HG03575 (cell line): ENCODE measurements around the gene CFAP251.

ENCODE experiments used
- ATAC-seq: cut with Tn5 transposase; IDR thresholded peaks from one replicate; pipeline ENCODE4 v1.9.1; 2021; ENCODE audit not compliant: unreplicated experiment, insufficient number of reproducible peaks, low FRiP score; ENCODE audit errors: extremely low read depth

CFAP251 gene

DNA sequence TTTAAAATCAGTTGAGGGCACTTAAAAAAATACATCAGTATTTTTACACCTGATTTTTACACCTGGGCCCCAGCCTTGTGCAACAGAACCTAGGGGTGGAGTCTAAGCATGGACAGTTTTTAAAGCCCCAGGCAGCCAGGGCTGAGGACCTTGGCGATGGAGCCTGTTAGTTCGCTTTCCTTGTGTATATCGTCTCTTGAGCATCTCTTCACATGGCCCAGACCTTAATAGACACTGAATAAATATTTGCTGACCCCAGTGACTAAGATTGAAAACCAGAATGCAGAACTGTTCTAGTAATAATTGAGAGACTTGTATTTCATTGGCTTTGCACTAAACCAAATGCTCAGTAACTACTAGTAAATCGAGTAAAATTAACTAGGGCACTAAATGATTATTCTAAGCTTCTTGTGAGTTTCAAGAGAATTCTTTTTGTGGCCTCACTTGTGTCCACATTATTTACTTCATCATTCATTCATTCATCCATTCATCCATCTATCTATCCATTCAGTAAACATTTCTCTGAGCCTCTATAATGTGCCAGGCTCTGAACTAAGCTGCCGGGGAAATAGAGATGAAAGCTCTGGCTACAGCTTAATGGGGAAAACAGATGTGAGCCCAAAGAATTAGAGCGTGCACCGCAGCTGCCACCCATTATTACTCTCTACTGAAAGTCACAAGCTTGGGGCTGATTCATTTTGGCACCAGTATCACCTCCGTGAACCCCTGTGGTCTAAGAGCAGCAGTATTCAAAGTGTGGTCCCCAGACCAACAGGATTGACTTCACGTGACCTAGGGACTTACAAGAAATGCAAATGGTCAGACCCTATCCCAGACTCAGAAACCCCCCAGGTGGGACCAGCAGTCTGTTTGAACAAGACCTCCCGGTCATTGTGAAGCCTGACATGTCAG is 72.6 kb downstream of the CFAP251 start:
- ATAC-seq = no peak

DNA sequence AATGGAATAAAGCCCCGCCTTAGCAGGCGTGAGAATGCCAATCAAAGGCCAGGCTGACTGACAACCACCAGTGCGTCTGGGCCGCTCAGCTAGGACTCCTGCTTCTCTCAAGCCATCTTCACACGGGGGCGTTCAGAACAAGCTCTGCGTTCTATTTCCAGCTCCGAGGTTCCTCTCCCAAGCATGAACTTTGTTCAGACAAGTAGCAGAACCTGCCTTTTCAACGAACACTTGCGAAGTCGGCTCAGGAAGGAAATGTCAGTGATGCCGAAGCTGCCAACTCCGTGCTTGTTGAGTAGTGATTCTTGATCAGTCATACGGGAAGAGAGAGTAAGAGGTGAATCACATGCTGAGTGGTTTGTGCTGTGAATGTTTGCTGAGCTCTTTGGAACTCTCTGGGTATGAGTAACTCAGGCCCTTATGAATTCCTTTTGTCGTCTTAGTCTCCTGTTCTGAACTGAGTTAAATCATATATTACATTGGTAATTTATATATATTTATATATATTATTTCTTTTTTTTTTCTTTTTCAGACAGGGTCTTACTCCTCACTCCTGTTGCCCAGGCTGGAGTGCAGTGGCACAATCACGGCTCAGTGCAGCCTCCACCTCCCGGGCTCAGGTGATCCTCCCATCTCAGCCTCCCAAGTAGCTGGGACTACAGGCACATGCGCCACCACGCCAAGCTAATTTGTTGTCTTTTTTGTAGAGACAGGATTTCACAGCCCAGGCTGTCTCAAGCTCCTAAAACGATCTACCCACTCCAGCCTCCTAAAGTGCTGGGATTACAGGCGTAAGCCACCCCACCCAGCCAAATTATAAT is 73.9 kb downstream of the CFAP251 start:
- peak; percentile 55 for ATAC-seq

DNA sequence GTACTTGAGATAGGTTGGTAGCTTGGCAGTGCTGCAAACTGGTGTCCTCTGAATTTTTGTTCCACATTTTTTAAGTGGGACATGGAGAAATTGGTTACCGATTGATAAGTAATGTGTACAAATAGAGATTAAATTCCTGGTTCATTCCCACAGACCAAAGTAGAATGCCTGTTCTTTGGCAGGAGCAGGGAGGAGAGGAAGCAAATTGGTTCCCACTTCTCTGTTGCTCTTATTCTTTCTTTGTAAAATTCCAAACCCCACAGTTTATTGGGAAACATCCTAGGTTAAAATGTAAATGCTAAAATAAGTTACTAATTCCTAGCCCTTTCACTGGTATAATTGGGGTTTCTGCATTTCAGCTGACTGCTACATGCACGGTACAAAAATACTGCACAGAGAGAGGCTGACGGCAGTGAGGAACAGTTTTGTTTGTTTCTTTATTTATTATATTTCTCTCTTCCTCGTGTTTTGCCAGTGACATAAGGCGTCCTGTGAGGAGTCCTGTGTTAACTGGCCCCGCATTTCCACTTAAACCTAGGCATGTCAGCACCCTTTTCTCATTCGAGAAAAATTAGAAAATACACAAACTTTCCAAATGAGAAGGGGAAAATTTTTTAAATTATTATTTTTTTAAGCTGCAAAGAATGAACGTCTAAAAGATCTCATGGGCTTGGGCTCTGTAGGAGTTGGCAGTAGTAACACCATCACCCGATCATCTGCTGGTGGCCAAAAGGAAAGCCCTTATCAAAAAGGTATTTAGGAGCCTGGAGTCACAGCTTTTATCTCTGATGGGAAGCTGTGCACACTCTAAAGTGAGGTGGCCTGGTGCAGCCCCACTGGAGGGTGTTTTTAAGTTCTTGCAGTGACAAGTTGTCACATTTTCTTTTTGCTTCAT is 77.9 kb downstream of the CFAP251 start:
- ATAC-seq = no peak

DNA sequence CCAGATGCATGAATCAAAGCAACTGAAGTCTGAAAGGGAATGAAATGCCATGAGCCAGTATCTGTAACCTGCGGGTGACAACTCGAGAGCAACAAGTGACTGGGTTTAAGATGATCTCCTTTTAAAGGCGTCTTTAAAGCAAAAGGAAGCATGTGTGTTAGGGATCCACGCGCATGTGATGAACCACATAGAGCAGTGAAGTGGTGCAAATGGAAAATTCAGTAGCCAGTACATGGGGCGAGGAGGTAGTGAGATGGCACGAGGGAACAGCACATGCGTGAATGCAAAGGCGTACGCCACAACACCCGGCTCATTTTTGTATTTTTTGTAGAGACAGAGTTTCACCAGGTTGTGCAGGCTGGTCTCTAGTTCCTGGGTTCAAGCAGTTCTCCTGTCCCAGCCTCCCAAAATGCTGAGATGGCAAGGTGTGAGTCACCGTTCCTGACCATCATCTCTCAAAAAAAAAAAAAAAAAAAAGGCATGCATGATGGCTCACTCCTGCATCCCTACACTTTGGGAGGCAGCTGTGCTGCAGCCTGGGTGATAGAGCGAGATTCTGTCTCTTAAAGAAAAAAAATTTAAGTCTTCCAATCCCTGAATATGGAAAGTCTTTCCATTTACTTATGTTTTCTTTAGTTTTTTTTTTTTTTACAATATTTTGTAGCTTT is 78.7 kb downstream of the CFAP251 start:
- ATAC-seq = no peak

DNA sequence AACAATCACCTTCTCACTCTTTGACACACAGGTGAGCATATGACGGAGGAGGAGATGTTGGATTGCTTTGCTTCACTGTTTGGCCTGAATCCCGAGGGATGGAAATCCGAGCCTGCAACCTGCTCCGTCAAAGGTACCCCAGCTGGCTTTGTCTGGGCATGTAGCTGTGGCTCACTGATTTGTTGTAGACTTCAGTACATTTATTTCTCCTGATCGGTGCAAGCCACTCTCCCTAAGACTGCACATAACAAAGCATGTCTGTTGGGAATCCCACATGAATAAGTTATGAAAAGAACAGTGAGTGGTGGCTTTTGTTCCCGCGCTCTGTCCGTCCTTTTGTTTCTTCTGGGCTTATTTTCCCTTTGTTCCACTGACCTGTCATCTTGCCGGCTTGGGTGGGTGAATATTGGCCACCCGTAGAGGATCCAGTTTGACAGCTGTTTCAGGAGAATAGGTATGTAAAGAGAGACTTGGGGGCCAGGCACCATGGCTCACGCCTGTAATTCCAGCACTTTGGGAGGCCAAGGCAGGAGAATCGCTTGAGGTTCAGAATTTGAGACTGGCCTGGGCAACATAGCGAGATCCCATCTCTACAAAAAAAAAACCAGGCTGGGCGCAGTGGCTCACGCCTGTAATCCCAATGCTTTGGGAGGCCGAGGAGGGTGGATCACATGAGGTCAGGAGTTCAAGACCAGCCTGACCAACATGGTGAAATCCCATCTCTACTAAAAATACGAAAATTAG is 83.2 kb downstream of the CFAP251 start:
- no peak for ATAC-seq

DNA sequence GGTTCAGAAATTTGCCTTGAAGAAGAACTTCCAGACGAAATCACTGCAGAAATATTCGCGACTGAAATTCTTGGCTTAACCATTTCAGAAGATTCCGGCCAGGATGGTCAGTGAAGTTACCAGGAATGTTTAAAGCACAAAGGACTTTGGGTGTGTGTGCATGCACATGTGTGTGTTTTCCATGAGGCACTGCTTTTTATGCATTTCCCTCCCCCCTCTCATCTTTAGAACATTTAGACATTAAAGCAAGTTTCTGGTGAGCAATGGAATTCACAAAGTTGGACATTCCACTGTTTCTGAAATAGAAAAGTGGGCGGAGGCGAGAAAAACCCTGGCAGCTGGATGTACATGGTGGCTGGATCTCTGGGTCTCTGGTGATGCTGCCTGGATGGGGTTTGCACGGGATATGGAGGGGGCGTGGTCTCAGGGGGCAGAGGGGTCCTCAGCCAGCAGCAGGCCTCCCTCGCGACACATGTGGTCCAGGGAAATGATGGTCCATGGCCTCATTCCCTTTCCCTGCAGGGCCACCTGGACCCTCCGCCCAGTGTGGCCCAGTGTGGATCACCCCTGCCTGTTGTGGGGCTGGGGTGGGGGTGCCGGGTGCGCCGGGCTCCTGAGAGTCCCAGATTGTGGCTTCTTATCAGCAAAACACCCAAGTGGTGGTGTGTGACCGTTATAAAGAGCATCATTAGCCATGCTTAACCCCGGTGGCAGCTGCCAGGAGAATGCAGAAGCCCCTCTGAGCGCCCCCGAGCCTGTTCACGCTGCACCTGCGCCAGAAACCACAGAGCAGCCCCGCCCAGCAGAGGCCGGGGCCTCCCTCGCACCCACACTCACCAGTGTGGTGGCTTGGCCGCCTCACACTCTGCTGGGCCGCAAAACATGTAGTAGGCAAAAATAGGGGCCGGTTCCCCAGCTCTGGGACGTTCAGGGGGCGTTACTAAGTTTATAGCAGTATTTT is 85.5 kb downstream of the CFAP251 start:
- no peak for ATAC-seq

DNA sequence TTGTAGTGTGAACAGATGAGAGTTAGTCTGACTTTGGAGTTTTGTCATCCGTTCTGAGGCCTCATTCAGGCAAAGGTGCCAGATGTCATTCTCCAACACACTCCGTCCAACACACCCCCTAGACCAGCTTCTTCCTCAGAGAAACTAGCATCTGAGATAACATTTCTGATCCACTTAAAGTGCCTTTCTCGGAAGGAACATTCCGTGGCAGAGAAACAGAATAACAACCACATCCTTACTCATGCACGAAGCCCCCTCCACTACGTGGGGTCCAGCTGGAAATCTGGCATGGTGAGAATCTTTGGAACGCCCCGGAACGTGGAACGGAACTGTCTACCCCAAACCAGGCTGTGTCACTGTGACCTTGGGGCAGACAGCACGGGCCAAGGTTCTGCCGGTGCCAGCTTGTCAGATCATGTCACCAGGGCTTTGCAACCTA is 86.3 kb downstream of the CFAP251 start:
- ATAC-seq = no peak

DNA sequence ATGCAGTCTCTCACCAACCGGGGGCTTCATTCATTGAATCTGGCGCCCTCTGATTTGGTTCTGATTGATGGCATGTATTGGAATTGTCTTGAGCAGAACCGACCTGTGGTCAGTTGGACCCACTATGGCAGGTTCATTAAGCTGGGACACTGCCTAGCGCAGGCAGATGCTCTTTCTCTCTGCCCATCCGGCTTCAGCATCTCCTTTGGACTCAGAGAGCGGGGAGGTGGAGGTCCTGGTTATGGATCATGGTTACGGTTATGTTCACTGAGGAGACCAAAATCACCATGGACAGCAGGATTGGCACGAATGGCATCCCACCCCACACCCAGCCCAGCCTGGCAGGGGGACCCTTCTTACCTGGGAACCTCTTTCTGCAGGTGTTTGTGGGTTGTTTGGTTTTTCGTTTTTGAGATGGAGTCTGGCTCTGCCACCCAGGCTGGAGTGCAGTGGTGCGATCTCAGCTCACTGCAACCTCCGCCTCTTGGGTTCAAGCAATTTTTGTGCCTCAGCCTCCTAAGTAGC is 86.9 kb downstream of the CFAP251 start:
- ATAC-seq = no peak

DNA sequence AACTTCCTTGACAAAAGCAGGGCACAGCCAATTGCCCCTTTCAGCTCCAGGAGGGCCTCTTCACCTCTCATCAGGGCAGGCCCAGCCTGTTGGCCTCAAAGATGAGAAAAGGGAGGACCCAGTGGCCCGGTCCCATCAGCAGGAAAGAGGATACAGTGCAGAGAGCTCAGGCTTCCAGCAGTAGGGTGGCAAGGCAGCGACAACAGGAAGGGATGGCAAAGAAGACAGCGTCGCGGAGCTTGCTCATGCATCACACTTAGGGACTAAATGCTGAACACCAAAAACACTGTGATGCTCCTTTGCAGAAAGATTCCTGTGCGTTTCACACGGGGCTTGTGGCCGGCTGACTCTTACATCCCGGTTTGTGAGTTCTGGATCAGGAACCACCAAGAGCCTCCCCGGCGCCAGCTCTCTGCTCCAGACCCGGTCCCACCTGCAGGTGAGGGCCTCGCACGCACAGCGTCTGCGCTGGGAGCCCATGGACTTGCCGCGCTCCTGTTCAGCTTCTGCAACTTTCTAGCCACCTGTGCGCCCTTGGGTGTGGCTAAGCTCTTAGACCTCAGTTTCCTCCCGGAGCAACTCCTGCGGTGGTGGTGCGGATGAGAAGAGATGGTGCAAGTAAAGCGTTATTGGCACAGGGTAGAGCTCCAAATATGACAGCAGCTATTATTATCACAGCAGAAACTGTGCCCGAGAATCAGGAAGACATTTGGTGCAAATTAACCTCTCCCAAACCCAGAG is 88.0 kb downstream of the CFAP251 start:
- ATAC-seq = no peak

DNA sequence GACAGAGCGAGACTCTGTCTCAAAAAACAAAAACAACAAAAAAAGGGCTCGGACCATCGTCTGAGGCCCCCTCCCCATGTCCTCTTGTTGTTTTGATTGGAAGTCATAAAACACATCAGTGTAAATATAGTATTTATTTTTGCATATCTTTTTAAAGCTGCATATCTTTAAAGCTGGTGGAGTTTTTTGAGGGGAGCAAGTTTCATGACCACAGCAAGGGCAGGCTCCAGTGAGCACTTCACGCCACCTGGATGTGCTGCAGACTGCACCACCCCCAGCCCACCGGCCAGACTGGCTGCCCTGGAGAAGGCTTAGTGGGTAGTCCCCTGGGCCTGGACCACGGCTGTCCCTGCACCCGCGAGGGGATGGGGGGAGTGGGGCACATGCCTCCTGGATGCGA is 91.3 kb downstream of the CFAP251 start:
- no peak for ATAC-seq

DNA sequence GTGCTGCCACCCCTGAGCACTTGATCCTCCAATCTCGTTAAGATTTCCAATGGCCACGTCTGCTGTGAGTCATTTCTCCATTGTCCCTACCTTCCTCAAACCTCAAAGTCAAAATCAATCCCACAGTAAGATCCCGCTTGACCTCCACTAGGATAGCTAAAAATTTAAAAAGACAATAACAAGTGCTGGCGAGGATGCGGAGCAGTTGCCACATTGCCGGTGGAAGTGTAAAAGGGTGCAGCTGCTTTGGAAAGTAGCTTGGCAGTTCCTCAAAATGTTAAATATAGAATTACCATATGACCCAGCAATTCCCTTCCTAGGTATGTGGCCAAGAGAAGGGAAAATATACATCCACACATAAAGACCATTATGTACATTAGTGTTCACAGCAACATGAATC is 93.8 kb downstream of the CFAP251 start:
- no peak for ATAC-seq

DNA sequence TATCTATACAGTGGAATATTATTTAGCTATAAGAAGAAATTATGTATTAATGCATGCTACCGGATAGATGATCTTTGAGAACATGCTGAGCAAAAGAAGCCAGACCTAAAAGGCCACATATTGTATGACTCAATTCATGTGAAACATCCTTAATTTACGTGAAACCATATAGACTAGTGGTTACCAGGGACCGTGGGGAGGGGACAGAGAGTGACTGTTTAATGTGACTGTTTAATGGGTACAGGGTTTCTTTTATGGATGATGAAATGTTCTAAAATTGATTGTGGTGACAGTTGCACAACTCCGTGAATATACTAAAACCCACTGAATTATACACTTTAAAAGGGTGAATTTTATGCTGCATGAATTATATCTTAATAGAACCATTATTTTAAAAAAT is 94.7 kb downstream of the CFAP251 start:
- no peak for ATAC-seq

DNA sequence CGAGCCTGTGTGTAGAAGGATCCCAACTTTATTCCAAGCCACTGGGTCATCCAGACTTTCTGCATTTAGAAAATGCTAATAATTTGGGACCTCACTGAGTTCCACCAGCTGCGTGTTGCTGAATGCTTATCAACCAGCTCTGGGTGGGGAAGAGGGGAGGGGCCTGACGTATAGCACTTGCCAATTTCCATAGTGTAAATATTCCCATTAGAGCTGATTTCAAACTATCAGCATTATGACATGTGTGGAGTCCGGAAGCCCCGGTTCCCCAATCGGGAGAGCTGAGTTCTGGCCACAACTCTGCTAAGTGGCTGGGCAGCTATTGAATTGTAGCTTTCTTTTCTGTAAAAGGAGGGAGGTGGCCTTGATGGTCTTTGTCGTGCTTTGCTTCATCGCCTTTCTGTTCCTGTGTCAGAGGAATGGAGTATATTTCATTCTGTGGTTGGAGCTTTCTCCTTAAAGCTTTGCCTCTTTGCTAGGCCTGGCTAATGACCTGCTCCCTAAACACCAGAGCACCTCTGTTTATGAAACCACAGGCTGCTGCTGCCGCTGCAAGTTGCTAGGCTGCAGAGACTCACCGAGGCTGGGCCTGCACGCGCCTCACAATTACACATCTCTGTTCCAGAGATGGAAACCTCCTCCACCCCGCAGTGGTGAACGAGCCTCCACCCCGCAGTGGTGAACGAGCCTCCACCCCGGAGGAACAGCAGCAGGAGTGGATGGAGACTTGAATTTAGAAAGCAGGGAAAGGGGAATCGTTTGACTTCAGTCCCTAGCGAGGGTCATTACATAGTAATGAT is 95.6 kb downstream of the CFAP251 start:
- no peak for ATAC-seq

DNA sequence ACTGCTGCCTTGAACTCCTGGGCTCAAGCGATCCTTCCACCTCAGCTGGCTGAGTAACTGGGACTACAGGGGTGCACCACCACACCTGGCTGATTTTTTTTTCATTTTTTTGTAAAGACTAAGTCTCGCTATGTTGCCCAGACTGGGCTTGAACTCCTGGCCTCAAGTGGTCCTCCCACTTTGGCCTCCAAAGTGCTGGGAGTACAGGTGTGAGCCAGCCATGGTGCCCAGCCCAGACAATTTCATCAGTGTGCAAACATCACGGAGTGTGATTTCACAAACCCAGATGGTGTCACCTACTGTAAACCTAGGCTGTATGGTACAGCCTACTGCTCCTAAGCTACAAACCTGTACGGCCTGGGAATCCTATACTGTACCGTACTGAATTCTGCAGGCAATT is 96.4 kb downstream of the CFAP251 start:
- no peak for ATAC-seq

DNA sequence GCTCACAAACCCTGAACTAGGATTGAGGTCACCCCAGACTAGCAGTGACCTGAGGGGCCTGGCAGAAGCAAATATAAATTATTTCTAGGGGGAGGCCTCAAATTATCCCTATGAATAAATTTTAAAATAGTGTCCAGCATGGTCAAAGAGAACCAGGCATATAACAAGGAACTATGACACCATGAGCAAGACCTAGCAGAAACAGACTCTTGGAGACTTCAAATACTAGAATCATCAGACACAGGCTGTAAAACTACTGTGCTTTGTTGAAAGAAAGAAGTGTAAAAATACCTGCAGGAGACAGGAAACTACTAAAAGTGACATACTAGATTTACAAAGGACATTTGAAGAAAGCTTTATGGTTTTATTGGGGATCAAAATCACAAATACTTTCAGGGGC is 100.1 kb downstream of the CFAP251 start:
- no peak for ATAC-seq
